Smooth muscle cell (in vitro differentiated cells): Measurements from ENCODE around the gene TIMM13. TPM values are rescaled to one million over a fixed set of nuclear protein-coding genes. Genes with fewer than 3 reads are reported as not detected.

Source experiments
- DNase-seq: peaks from one replicate; lab custom pipeline; 2025; ENCODE audit not compliant: unreplicated experiment; lab: John Stamatoyannopoulos, UW
- H2AFZ ChIP-seq: fragments of 200-600 bp; sonication (generic); 2 replicates; pipeline ENCODE4 v1.6.0; 2016; ENCODE audit warnings: antibody characterized with exemption, low read depth, mild to moderate bottlenecking
- H3F3A ChIP-seq: fragments of 200-600 bp; sonication (generic); 2 replicates; pipeline ENCODE4 v1.6.0; 2017; ENCODE audit warnings: antibody characterized with exemption, low read depth
- H3K27ac ChIP-seq: fragments of 200-600 bp; sonication (generic); 2 replicates; pipeline ENCODE4 v1.5.1; 2016; ENCODE audit warnings: low read depth, mild to moderate bottlenecking
- H3K27me3 ChIP-seq: fragments of 200-600 bp; sonication (generic); 2 replicates; pipeline ENCODE4 v1.6.1; 2016; ENCODE audit warnings: low read depth, mild to moderate bottlenecking
- H3K36me3 ChIP-seq: fragments of 200-600 bp; sonication (generic); 2 replicates; pipeline ENCODE4 v1.5.1; 2016; ENCODE audit warnings: low read depth
- H3K4me1 ChIP-seq: fragments of 200-600 bp; sonication (generic); 2 replicates; pipeline ENCODE4 v1.5.1; 2016; ENCODE audit warnings: low read depth
- H3K4me2 ChIP-seq: fragments of 200-600 bp; sonication (generic); 2 replicates; pipeline ENCODE4 v1.6.0; 2016; ENCODE audit warnings: mild to moderate bottlenecking
- H3K4me3 ChIP-seq: fragments of 200-600 bp; sonication (generic); 2 replicates; pipeline ENCODE4 v1.5.1; 2016; ENCODE audit warnings: mild to moderate bottlenecking
- H3K79me2 ChIP-seq: fragments of 200-600 bp; sonication (generic); 2 replicates; pipeline ENCODE4 v1.6.0; 2016; ENCODE audit warnings: low read depth, mild to moderate bottlenecking
- H3K9ac ChIP-seq: fragments of 200-600 bp; sonication (generic); 2 replicates; pipeline ENCODE4 v1.6.0; 2016; ENCODE audit warnings: low read depth
- H3K9me3 ChIP-seq: fragments of 200-600 bp; sonication (generic); replicated peaks from 2 replicates; pipeline ENCODE4 v1.5.1; 2016; ENCODE audit warnings: low read depth
- H4K20me1 ChIP-seq: fragments of 200-600 bp; sonication (generic); 2 replicates; pipeline ENCODE4 v1.6.0; 2016; ENCODE audit warnings: low read depth
- CTCF ChIP-seq: fragments of 200-600 bp; sonication (generic); IDR thresholded peaks from 2 replicates; pipeline ENCODE4 v1.5.1; 2017; ENCODE audit warnings: borderline replicate concordance, mild to moderate bottlenecking, antibody characterized with exemption; ENCODE audit not compliant: insufficient read depth, poor library complexity, severe bottlenecking
- WGBS: methylation state at CpG from one replicate; pipeline ENCODE4 v1.1.7; 2016; ENCODE audit warnings: low lambda C conversion rate; 5-methylcytosine and 5-hydroxymethylcytosine counted together
- polyA plus RNA-seq: library from polyadenylated mRNA; unstranded; fragments of >200 nt; fragmentation: Nextera tagmentation; extraction: Ambion mirVana; gene quantifications from 2 replicates; pipeline ENCODE4 v1.2.1, GENCODE V29; 2016
- total RNA-seq: library from RNA; depleted of rRNA; stranded (reverse); fragments of >200 nt; gene quantifications from 2 replicates; pipeline ENCODE4 v1.2.3, GENCODE V29; 2014

The TIMM13 gene
- total and polyA plus RNA-seq, 2 experiments from 2014 or later, result 20.0 to 107 TPM

GRCh38 chr19:2443785-2444182 is 16.4 kb upstream of the TIMM13 start:
- H3K4me1 ChIP-seq, result no peaks in the 10 kb centered on the region
- H3K79me2 ChIP-seq, result peaks cover 50% of the 10 kb centered on the region
- H3K27me3 ChIP-seq, result no peaks in the 10 kb centered on the region
- no peak for TF ChIP-seq CTCF
- H4K20me1 ChIP-seq, result peaks cover 70% of the 10 kb centered on the region
- 96% methylated on average over 17 of the region's 17 CpGs for WGBS
- H3K9me3 ChIP-seq, result no peaks in the 10 kb centered on the region
- no peak overlapping the region for H3K9ac ChIP-seq
- no peak for DNase-seq
- no peak overlapping the region for H3K4me3 ChIP-seq
- no peaks in the 10 kb centered on the region for H3F3A ChIP-seq
- no peaks in the 10 kb centered on the region for H3K36me3 ChIP-seq
- no peak overlapping the region for H2AFZ ChIP-seq
- no peak overlapping the region for H3K27ac ChIP-seq
- no peak overlapping the region for H3K4me2 ChIP-seq

DNA sequence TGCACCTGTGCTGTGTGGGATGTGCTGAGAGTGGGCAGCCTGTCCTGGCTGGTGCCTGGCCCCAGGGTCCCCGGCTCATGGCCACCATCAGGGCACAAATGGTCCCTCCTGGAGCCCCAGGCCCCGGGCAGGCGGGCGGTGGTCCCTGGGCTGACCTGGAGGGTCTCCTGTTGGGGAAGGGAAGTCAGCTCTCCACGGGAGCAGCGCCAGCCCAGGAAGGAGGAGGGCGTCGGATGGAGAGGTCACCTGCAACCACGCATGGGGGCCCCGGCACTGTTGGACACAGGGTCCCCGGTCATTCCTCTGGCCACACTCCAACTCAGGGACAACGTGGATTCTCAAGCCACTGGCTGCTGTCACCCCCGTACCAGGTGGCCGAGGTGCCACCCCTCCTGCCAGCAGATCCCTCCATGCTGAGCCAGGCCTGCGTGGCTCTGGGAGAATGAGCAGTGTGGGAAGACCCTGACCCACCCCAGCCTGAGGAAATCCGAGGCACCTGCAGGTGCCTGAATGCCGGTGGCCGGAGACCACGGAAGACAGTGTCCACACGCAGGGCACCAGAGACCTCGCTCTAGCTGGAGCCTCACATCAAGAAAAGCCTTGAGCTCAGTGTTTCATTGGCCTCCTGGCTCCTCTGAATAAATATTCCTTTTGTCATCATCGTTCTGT is 15.9 kb upstream of the TIMM13 start:
- Histone ChIP-seq H3K4me1 (no peaks in the 10 kb centered on the region), H3K4me2 (no peak overlapping the region), H3K36me3 (no peaks in the 10 kb centered on the region), H3F3A (no peaks in the 10 kb centered on the region), H3K4me3 (no peak overlapping the region), H3K79me2 (peaks cover 45% of the 10 kb centered on the region), H3K27me3 (no peaks in the 10 kb centered on the region), H2AFZ (no peak overlapping the region), H4K20me1 (peaks cover 67% of the 10 kb centered on the region), H3K9me3 (no peaks in the 10 kb centered on the region), H3K9ac (no peak overlapping the region), H3K27ac (no peak overlapping the region)
- TF ChIP-seq CTCF, result no peak
- over 99% methylated on average over 22 of the region's 22 CpGs for WGBS
- DNase-seq, result no peak

- no peak overlapping the region for H2AFZ ChIP-seq
- no peak for TF ChIP-seq CTCF
- no peak overlapping the region for H3K4me2 ChIP-seq
- H3K27ac ChIP-seq, result no peak overlapping the region
- no peak overlapping the region for H3K4me3 ChIP-seq
- H3K9ac ChIP-seq, result no peak overlapping the region
- no peaks in the 10 kb centered on the region for H3F3A ChIP-seq
- no peaks in the 10 kb centered on the region for H3K27me3 ChIP-seq
- WGBS, result 95% methylated on average over 26 of the region's 26 CpGs
- no peaks in the 10 kb centered on the region for H3K4me1 ChIP-seq
- peaks cover 48% of the 10 kb centered on the region for H4K20me1 ChIP-seq
- DNase-seq, result no peak
- peaks cover 24% of the 10 kb centered on the region for H3K79me2 ChIP-seq
- no peaks in the 10 kb centered on the region for H3K9me3 ChIP-seq
- H3K36me3 ChIP-seq, result no peaks in the 10 kb centered on the region
Measured at GRCh38 chr19:2441096-2441752, 13.8 kb upstream of the TIMM13 start.

DNA sequence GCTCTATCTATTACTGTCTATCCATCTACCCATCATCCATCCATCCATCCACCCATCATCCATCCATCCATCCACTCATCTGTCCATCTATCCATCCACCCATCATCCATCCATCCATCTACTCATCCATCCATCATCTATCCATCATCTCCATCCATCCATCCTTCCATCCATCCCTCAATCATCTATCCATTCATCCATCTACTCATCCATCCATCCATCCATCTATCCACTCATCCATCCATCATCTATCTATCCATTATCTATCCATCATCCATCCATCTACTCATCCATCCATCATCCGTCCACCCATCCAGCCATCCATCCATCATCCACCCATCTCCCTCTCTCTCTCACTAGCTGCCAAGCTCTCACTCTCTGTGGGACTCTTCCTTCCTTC is 13.1 kb upstream of the TIMM13 start:
- TF ChIP-seq CTCF, result no peak
- Histone ChIP-seq H3K36me3 (no peaks in the 10 kb centered on the region), H3K27me3 (no peaks in the 10 kb centered on the region), H2AFZ (no peak overlapping the region), H3K4me1 (no peaks in the 10 kb centered on the region), H3K9me3 (no peaks in the 10 kb centered on the region), H3K4me2 (no peak overlapping the region), H3K27ac (no peak overlapping the region), H3K79me2 (peaks cover 23% of the 10 kb centered on the region), H4K20me1 (peaks cover 47% of the 10 kb centered on the region), H3F3A (no peaks in the 10 kb centered on the region), H3K9ac (no peak overlapping the region), H3K4me3 (no peak overlapping the region)
- 100% methylated on average over 1 of the region's 1 CpG for WGBS
- DNase-seq, result no peak
